NCI-H2029 (cell line): ENCODE data around the gene PPIB.
"Not testable (repeated sequence)": the region's sequence is repeated elsewhere in the genome, so short reads cannot be mapped to it uniquely, and the experiment has no call there.

Experiments used
- DNase-seq: peaks from one replicate; lab custom pipeline; 2025; lab: John Stamatoyannopoulos, UW

Gene PPIB

DNA sequence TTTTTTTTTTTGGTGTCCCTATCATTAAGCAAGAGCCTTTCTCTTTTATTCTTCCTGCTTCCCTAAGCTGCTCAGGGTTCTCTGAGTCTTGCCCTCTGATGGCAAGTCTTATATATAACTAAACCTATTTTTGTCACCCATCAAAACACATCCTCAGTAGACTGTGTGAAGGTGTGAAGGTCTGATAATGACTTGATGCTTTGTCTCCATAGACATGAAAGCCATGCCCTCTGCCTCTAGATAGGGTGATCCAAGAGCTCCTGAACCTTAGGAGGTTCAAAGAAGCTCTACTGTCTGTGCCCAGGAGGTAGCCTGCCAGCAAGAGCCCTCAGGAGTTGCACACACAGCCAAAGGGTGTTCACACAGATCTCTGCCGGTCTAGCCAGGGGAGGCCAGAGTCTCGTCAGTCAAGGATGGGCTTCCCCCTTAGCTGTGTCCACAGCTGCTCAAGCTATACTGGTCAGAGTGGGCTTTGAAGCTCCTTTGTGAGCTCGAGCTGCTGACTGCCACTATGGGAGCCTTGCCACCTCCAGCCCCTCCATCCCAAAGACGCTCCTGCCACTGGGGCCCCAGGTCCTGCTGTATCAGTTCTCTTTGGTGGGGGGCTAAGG is 24.4 kb downstream of the PPIB start:
- DNase-seq: no peak

DNA sequence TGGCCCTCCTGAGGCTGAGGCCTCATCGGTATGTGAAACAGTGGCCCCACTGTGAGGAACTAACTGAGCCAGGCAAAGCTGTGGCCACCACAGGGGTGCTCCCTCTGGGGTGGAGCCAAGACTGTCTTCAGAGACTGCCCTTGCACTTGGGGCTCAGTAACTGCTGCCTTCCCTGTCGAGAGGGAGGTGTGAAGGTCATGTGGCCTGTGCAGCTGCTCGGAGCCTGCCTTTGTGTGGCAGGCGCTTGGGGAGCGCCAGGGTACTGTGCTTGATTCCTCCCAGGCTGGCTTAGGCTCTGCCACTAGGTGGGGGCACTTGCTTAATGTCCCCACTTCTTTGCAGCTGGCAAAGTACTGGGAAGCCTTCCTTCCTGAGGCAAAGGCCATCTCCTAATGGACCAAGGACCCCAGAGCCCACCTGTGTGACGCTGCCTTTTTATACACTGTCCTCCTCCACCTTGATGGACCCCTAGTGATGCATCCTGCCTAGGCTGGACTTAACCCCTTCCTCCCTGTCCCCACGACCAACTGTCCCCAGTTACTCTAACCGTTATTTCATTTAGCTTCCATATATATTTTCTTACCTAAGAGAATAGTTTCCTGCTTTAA is 25.5 kb downstream of the PPIB start:
- DNase-seq: no peak

DNA sequence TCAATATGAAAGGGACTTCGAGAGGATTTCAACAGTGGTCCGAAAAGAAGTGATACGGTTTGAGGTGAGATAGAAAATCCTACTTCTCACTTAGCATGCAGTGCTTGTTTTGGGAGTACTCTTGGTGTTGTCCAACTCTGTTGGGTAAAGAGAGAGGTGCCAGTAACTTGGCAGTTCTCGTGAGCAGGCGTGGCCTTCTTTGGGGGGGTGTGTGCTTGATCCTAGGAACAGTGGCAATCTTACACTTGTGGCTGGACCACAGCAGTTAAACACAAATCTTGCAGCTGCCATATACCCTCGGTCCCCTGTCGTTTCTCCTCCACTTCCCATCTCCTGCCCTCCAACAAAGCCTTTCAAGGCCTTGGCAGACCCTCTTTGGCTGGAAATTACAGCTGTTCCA is 26.5 kb downstream of the PPIB start:
- no peak for DNase-seq

DNA sequence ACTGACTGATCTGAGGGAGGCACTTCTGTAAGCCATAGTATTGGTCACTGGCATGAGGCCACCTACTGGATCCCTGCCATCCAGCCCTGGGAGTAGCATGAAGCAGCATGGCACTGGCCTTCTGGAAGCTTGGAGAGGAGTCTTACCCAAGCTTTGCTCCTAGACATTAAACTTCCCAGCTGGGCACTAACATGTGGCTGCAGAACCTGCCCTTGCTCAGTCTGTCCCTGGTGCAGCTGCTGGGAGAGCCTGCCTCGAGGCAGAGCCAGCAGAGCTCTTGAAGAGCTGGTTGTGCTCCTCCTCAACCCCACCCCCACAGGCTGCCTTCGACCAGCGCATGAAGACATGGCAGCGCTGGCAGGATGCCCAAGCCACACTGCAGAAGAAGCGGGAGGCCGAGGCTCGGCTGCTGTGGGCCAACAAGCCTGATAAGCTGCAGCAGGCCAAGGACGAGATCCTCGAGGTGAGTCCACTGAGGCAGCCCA is 28.4 kb downstream of the PPIB start:
- DNase-seq: peak; percentile 62

- no peak for DNase-seq
Measured at GRCh38 chr15:64133623-64134344, 29.0 kb downstream of the PPIB start.

GRCh38 chr15:64132217-64132616 is 30.6 kb downstream of the PPIB start:
- DNase-seq: no peak

DNA sequence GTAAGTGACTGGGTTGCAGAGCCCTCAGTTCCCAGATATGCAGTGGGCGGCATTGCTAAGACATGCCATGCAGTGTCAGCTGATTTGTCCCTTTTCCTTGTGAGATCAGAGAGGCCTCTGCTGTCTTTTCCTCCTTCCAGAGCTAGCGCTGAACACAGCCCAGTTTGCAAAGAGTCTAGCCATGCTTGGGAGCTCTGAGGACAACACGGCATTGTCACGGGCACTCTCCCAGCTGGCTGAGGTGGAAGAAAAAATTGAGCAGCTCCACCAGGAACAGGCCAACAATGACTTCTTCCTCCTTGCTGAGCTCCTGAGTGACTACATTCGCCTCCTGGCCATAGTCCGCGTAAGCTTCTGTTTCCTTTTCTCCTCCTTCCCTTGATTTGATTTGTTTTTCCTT is 31.3 kb downstream of the PPIB start:
- DNase-seq: no peak

DNA sequence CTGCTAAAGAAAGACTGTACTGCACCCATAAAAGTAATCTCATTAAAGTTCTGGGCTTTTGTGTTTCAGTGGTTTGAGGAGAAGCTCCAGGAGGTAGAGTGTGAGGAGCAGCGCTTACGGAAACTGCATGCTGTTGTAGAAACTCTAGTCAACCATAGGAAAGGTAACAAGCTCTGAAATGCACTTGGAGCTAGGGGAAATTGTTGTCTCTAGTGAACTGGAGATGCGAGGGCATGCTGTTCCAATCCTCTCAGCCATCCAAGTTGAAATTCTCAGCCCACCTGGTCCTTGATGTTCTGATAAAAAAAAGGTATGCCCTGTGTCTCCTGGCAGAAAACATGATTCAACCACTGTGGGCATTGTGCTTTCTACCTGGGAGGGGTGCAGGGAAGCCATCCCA is 32.7 kb downstream of the PPIB start:
- DNase-seq: no peak

DNA sequence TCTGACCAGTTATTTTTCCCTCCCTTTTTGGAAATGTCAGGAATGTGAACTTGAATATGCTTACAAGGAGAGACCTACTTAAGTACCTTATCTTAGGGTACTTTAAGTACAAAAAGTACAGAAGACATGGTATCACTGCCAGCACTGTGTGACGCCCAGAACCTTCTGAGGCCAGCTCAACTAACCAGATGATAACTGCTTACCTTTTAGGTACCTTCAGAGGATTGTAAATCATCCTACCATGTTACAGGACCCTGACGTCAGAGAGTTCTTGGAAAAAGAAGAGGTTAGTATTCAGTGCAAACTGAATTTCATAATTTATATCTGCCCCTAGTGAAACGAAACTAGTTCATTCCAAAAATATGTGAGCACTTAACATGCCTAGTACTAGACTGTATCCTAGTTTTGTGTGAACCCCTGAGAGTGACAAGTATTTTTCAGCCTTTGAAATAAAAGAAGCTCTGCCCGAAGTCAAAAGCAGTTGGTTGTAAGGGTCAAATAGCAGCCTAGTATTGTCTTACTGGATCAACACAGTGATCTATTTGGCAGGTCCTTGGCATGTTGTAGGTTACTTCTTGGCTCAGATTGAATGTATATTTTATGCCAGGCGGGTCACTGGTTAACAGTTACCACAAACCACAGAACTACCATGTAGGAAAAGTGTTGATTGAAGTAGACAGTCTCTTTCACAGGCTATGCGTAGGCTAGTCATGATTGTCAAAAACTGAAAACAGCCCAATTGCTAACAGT is 35.1 kb downstream of the PPIB start:
- no peak for DNase-seq

DNA sequence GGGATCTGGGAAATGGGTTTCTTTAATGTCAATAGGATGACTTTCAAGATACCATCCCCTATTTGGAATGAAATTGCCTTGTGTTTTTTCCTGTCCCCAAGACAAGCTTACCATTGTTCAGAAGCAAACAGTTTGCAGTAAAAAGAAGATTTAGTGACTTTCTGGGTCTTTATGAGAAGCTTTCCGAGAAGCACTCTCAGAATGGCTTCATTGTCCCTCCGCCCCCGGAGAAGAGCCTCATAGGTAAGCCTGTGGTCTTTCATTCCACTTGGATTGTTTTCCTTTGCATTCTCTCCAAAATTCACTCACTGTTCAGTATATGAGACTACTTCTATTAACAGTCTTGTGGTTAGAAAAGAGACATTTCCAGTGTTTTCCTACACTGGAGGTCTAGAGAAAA is 36.8 kb downstream of the PPIB start:
- DNase-seq: no peak

GRCh38 chr15:64122936-64123351 is 39.9 kb downstream of the PPIB start:
- DNase-seq: no peak

- DNase-seq: no peak
Measured at GRCh38 chr15:64122444-64122843, 40.4 kb downstream of the PPIB start.

GRCh38 chr15:64121614-64122013 is 41.2 kb downstream of the PPIB start:
- no peak for DNase-seq

- not testable (repeated sequence) for DNase-seq
Measured at GRCh38 chr15:64120322-64120721, 42.5 kb downstream of the PPIB start.

- DNase-seq: no peak
Measured at GRCh38 chr15:64117759-64118487, 44.9 kb downstream of the PPIB start.

DNA sequence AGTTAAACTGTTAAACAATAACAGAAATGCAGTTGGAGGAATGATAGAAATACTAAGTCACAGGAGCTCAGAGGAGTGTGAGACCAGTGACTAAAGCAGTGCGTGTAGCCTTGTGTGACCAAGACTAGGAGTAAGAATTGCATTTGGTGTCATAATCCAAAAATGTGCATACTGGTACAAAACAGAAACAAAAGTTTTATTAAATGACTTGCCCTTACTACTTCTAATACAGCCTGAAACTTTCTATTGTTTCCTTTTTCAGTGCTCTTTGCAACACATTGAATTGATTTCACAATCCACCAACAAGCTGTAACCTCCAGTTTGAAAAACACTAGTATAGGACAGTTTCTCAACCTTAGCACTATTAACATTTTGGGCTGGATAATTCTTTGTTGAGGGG is 49.9 kb downstream of the PPIB start:
- DNase-seq: no peak

DNA sequence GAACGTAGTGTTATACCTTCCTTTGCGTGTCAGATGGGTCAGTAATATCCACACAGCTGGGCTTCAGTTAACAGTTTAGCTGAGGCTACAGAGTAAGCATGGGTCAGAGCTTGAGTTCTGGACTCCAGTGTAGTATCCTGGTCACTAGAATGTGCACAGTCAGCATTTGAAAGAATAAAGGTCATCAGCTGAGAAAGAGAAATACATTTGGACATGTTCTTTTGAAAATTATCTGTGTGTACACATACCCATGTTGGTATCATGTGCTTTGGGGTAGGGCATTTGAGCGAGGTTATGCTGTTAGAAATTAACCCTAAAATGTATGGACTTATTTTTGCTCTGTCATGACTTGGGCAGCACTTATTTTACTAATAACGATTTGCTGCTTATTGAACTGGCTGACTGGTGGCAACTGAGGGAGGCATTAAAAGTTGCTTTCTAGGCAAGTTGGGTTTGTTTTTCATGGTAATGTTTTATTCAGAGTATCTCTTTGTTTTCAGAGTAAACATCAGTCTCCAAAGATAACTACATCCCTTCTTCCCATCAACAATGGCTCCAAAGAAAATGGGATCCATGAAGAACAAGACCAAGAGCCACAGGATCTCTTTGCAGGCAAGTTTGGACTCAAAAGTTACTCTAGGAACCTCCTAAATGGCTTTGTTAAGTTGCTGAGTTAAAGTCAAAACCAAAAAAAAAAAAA is 50.6 kb downstream of the PPIB start:
- no peak for DNase-seq

- no peak for DNase-seq
Measured at GRCh38 chr15:64111679-64112050, 51.2 kb downstream of the PPIB start.

GRCh38 chr15:64110950-64111678 is 51.7 kb downstream of the PPIB start:
- no peak for DNase-seq

- not testable (repeated sequence) for DNase-seq
Measured at GRCh38 chr15:64110108-64110701, 52.6 kb downstream of the PPIB start.
